Measurements from ENCODE around the gene DNAAF9. TPM values are rescaled to one million over a fixed set of nuclear protein-coding genes. Genes with fewer than 3 reads are reported as not detected.

Gene DNAAF9
- total and polyA plus RNA-seq, 2 donors (not counting 3 experiments of a cell fraction or from before 2014, with no cell fraction given) = 7.6 to 20.9 TPM

- Histone ChIP-seq H3K4me1 (ENCODE audit: control insufficient read depth, extremely low read depth, insufficient read depth, low read length) (no peaks in the 10 kb centered on the region), H3K36me3 (ENCODE audit: control insufficient read depth in 2 of 2, extremely low read depth in 1 of 2, insufficient read depth in 2 of 2, low read length in 2 of 2) (no peaks in the 10 kb centered on the region), H3K9ac (replicated peaks; ENCODE audit: extremely low read depth, insufficient read depth, low read length) (no peak overlapping the region), H3K27ac (ENCODE audit: insufficient read depth, low read depth, low read length) (no peak overlapping the region), H3K4me3 (replicated peaks in 1 of 3; ENCODE audit: insufficient read depth in 1 of 3, low read depth in 1 of 3, low read length in 3 of 3) (no peak overlapping the region), H3K4me2 (ENCODE audit: insufficient read depth, low read length) (no peak overlapping the region), H3K9me3 (replicated peaks; ENCODE audit: control insufficient read depth, insufficient read depth, low read length) (no peaks in the 10 kb centered on the region), H3K9me1 (replicated peaks; ENCODE audit: control insufficient read depth, extremely low read depth, insufficient read depth, low read length) (no peaks in the 10 kb centered on the region), H3K79me2 (ENCODE audit: control insufficient read depth, insufficient read depth, low read length) (peaks cover 41% of the 10 kb centered on the region), H3K27me3 (ENCODE audit: control insufficient read depth in 2 of 2, insufficient read depth in 2 of 2, low read length in 2 of 2) (no peaks in the 10 kb centered on the region), H2AFZ (ENCODE audit: low read depth, low read length) (no peak overlapping the region), H4K20me1 (replicated peaks; ENCODE audit: control insufficient read depth, extremely low read depth, insufficient read depth, low read length) (peaks cover 2% of the 10 kb centered on the region)
- BruUV-seq (replicated peaks) = no TSS peak
- dilution Hi-C loops (cut with MboI; ENCODE audit: extremely low pct_ligation_motif_present, low sequenced_read_pairs) (no loop called here), intact Hi-C loops (cut with micrococcal nuclease) (no loop called here)
- ChIA-PET POLR2A (no interaction called here), CTCF (no interaction called here)
- DNase-seq (ENCODE audit: low read depth, low spot score) (no peak), FAIRE-seq (no peak)
- no peak for TF ChIP-seq JUN (IDR thresholded peaks at IDR 0.05; ENCODE audit: borderline replicate concordance, insufficient read depth, insufficient read length, low read depth)
- no peak for TF ChIP-seq MYC (IDR thresholded peaks at IDR 0.05; ENCODE audit: low read depth, low read length)
- TF ChIP-seq, protein P1, sequence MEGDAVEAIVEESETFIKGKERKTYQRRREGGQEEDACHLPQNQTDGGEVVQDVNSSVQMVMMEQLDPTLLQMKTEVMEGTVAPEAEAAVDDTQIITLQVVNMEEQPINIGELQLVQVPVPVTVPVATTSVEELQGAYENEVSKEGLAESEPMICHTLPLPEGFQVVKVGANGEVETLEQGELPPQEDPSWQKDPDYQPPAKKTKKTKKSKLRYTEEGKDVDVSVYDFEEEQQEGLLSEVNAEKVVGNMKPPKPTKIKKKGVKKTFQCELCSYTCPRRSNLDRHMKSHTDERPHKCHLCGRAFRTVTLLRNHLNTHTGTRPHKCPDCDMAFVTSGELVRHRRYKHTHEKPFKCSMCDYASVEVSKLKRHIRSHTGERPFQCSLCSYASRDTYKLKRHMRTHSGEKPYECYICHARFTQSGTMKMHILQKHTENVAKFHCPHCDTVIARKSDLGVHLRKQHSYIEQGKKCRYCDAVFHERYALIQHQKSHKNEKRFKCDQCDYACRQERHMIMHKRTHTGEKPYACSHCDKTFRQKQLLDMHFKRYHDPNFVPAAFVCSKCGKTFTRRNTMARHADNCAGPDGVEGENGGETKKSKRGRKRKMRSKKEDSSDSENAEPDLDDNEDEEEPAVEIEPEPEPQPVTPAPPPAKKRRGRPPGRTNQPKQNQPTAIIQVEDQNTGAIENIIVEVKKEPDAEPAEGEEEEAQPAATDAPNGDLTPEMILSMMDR (IDR thresholded peaks at IDR 0.05; ENCODE audit: extremely low read depth in 1 of 2, insufficient read depth in 1 of 2, low read depth in 1 of 2, low read length in 2 of 2) = no peak
- no peak for TF ChIP-seq EZH2 (IDR thresholded peaks at IDR 0.05; ENCODE audit: borderline replicate concordance, low read depth, low read length, severe bottlenecking)
- no peak for TF ChIP-seq GATA2 (IDR thresholded peaks at IDR 0.05; ENCODE audit: insufficient read depth, insufficient read length, low read depth, low read length)
- no peak for TF ChIP-seq FOS (IDR thresholded peaks at IDR 0.05; ENCODE audit: borderline replicate concordance, insufficient read depth, low read length)
- no peak for TF ChIP-seq POLR2A (IDR thresholded peaks at IDR 0.05; ENCODE audit: low read depth, low read length)
- TF ChIP-seq, protein P2, sequence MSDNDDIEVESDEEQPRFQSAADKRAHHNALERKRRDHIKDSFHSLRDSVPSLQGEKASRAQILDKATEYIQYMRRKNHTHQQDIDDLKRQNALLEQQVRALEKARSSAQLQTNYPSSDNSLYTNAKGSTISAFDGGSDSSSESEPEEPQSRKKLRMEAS (IDR thresholded peaks at IDR 0.05; ENCODE audit: insufficient read depth, insufficient read length) = no peak
- no peak for TF ChIP-seq POLR2AphosphoS5 (IDR thresholded peaks at IDR 0.05; ENCODE audit: insufficient read depth, low read depth, low read length)
Measured at GRCh38 chr20:3392756-3393155, 14.7 kb downstream of the DNAAF9 start.

All from endothelial cell of umbilical vein (primary cell).